T-helper 22 cell (primary cell): Measurements from ENCODE around the gene TRAPPC4.

Source experiments
- DNase-seq: peaks from one replicate; pipeline ENCODE4 v3.0.0-alpha.2; 2020; ENCODE audit warnings: low read depth

Gene TRAPPC4

GRCh38 chr11:119067371-119068222 lies 49.0 kb downstream of the TRAPPC4 start, which contains the start of gene VPS11:
TSS of gene VPS11 (plus strand) at chr11:119067818. CDS start at chr11:119067824, 6 bp downstream.
- DNase-seq: peak; percentile 98
